Pancreas (tissue), 10 donors: ENCODE data around the gene TTC23. TPM values are rescaled to one million over a fixed set of nuclear protein-coding genes. Genes with fewer than 3 reads are reported as not detected.

Source experiments
- ATAC-seq, 4 donors: fragments of 200-7000 bp; cut with Tn5 transposase; one replicate each; pipeline versions ENCODE4 v1.8.0 to v1.9.1; 2020; ENCODE audit warnings: mild to moderate bottlenecking in 4 of 4, moderate library complexity in 4 of 4
- DNase-seq, 6 donors: peaks; one replicate each; pipeline ENCODE4 v3.0.0-alpha.2; 2020
- FAIRE-seq: peaks from 2 replicates; lab custom pipeline; 2012; peaks lifted over from hg19 to GRCh38; lab: Jason Lieb, UNC
- H3K27ac ChIP-seq, 4 donors: fragments of 200-600 bp; sonication (generic); 1 replicate in 3 of 4; 2 replicates in 1 of 4; pipeline versions ENCODE4 v1.5.0 to v1.8.0; 2020
- H3K27me3 ChIP-seq, 4 donors: fragments of 200-600 bp; one replicate each; pipeline ENCODE4 v1.8.0; 2021
- H3K36me3 ChIP-seq, 3 donors: fragments of 200-600 bp; sonication (generic) in 1 of 3; one replicate each; pipeline versions ENCODE4 v1.5.0 to v1.8.0; 2020 to 2021
- H3K4me1 ChIP-seq, 3 donors: fragments of 200-600 bp; one replicate each; pipeline ENCODE4 v1.8.0; 2021
- H3K4me3 ChIP-seq, 4 donors: fragments of 200-600 bp; sonication (generic) in 2 of 4; one replicate each; pipeline versions ENCODE4 v1.5.0 to v1.8.0; 2020 to 2021
- H3K9me3 ChIP-seq, 4 donors: fragments of 200-600 bp; one replicate each; pipeline ENCODE4 v1.8.0; 2021
- WGBS, 2 donors: extraction: QIAGEN DNeasy Blood & Tissue Kit; methylation state at CpG; one replicate each; pipeline ENCODE4 v1.1.7; 2013; 5-methylcytosine and 5-hydroxymethylcytosine counted together
- intact Hi-C, 3 donors: fragments of 100-400 bp; cut with DNase I; formaldehyde crosslinking; loops; one replicate each; pipeline versions ENCODE4 v1.11.1 to v1.14.2; 2022
- polyA plus RNA-seq, 2 donors: library from polyadenylated mRNA; stranded (reverse); fragments of 200-250 nt; gene quantifications; one replicate each; pipeline ENCODE4 v1.2.3, GENCODE V29; 2013
- total RNA-seq, 6 donors: library from RNA; stranded (reverse); fragmentation: NEBNext Ultra II Directional in 4 of 6; extraction: Animal tissue kit (Norgen Biotek cat#: 25700) in 4 of 6; gene quantifications; one replicate each; pipeline versions ENCODE4 v1.2.1 to v1.2.4, GENCODE V29; 2021 to 2023
- TF ChIP-seq, protein P1 (sequence below), 4 donors: fragments of 200-600 bp; sonication (generic) in 3 of 4; IDR thresholded peaks; one replicate each; pipeline versions ENCODE4 v1.5.0 to v1.8.0; 2021; ENCODE audit warnings: antibody characterized with exemption in 4 of 4
- donor health status: healthy with polysubstance abuse.
- donor health status: DM: no; HTN: no; CAD: no; lungs with moderate emphysema.
- donor health status: DM: no; HTN: no; CAD: no.
- donor health status: control.
- donor health status: control.
- donor health status: Bipolar disorder and iron deficiency.
- donor health status: DM: yes; HTN: yes; CAD: no.
- donor health status: DM: no; HTN: no; CAD: no.
- donor health status: DM: no; HTN: no; CAD: no.
- donor health status: DM: yes; HTN: yes; CAD: no.

The TTC23 gene
- 10 to 100 TPM in 1 of 6 donors, 1 to 10 TPM in 5; 6.6 to 13.5 (median 8.2) TPM for total RNA-seq
- polyA plus RNA-seq: 1 to 10 TPM; 5.5 to 7.4 TPM

GRCh38 chr15:99249270-99249841 lies at the start of gene TTC23:
TSS of gene TTC23 (minus strand) at chr15:99249581. CDS start at chr15:99228712, 20,869 bp downstream.
- whole genome bisulfite sequencing, 2 donors: 1% methylated on average over 14 of the region's 14 CpGs
- peak; percentile 97 for FAIRE-seq
- peak in 3 of 6 donors; percentile 31 to 45 (median 44) for DNase-seq
- TF ChIP-seq, protein P1, sequence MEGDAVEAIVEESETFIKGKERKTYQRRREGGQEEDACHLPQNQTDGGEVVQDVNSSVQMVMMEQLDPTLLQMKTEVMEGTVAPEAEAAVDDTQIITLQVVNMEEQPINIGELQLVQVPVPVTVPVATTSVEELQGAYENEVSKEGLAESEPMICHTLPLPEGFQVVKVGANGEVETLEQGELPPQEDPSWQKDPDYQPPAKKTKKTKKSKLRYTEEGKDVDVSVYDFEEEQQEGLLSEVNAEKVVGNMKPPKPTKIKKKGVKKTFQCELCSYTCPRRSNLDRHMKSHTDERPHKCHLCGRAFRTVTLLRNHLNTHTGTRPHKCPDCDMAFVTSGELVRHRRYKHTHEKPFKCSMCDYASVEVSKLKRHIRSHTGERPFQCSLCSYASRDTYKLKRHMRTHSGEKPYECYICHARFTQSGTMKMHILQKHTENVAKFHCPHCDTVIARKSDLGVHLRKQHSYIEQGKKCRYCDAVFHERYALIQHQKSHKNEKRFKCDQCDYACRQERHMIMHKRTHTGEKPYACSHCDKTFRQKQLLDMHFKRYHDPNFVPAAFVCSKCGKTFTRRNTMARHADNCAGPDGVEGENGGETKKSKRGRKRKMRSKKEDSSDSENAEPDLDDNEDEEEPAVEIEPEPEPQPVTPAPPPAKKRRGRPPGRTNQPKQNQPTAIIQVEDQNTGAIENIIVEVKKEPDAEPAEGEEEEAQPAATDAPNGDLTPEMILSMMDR (IDR thresholded peaks at IDR 0.05): no peak
- Histone ChIP-seq H3K27ac (peak within 1 kb of the TSS; percentile 58 to 94 (median 82)), H3K9me3 (no peaks in the 10 kb centered on the region), H3K27me3 (no peaks in the 10 kb centered on the region), H3K36me3 (no peaks in the 10 kb centered on the region), H3K4me3 (peak within 1 kb of the TSS; percentile 37 to 86 (median 60)), H3K4me1 (peaks cover 6 to 36% (median 7%) of the 10 kb centered on the region in 3 donors)
- ATAC-seq: peak; percentile 33 to 61 (median 58)
- intact Hi-C loops: no loop called here

DNA sequence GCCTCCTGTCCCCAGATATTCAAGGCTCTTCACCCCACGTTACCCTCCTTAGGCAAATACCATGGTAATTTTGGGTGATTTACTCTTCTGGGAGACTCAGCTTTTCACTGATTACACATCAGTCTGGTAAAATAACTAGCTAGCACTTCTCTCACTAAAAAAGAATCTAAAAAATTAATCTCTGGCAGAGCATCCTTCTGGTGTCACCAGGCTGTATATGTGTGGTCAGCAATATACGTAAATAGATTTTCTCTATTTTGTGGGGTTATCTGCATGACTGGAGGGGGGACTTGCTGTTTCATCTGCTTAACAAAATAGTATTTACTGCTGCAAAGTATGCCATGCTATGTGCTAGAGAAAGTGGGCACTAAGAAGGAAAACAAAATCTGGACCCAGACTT lies 47.0 kb upstream of the TTC23 start:
- no peak for FAIRE-seq
- Histone ChIP-seq H3K4me1 (no peaks in the 10 kb centered on the region), H3K4me3 (no peak overlapping the region), H3K9me3 (no peaks in the 10 kb centered on the region), H3K27ac (no peak overlapping the region), H3K27me3 (no peaks in the 10 kb centered on the region), H3K36me3 (no peaks in the 10 kb centered on the region)
- 94 to 96% methylated on average over 2 of the region's 2 CpGs for WGBS, 2 donors
- no peak for ATAC-seq
- intact Hi-C loops: loop anchor here in 1 of 3 donors (10.0 kb wide), 1 partner anchor 408 kb away; no protein-coding TSS in a partner anchor
- DNase-seq: no peak
- TF ChIP-seq, protein P1 (IDR thresholded peaks at IDR 0.05): no peak

DNA sequence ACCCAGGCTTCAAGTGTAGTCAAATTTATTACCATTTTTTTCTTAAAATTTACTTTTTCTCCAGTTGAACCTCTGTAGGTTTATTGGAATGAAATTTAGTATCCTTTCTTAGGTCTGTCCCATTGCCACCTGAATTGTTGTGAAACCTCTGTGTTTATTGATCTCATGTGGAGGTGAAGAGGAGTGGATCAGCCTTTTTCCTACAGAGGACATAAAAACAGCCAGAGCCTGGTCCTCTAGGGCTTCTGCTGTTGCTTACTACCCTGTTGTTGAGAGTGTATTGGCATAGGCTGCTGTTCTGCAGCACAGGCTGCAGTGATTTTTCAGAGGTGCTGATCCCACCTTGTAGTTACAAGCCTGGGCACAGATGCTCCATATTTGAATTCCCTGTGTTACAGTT lies 46.5 kb upstream of the TTC23 start:
- DNase-seq: no peak
- Histone ChIP-seq H3K36me3 (no peaks in the 10 kb centered on the region), H3K27me3 (no peaks in the 10 kb centered on the region), H3K27ac (no peak overlapping the region), H3K4me3 (no peak overlapping the region), H3K9me3 (no peaks in the 10 kb centered on the region), H3K4me1 (no peaks in the 10 kb centered on the region)
- FAIRE-seq: no peak
- no peak for ATAC-seq
- intact Hi-C loops: loop anchor here in 1 of 3 donors (10.0 kb wide), 1 partner anchor 409 kb away; no protein-coding TSS in a partner anchor
- TF ChIP-seq, protein P1 (IDR thresholded peaks at IDR 0.05): no peak

- no peak overlapping the region for H3K4me3 ChIP-seq
- ATAC-seq (no peak), DNase-seq (no peak), FAIRE-seq (no peak)
- H3K9me3 ChIP-seq: no peaks in the 10 kb centered on the region
- intact Hi-C loops: loop anchor here in 1 of 3 donors (10.0 kb wide), 1 partner anchor 413 kb away; no protein-coding TSS in a partner anchor
- no peaks in the 10 kb centered on the region for H3K36me3 ChIP-seq
- no peaks in the 10 kb centered on the region for H3K4me1 ChIP-seq
- H3K27ac ChIP-seq: no peak overlapping the region
- H3K27me3 ChIP-seq: no peaks in the 10 kb centered on the region
- TF ChIP-seq, protein P1 (IDR thresholded peaks at IDR 0.05): no peak
These were observed 42.3 kb upstream of the TTC23 start for GRCh38 chr15:99291643-99292042.

DNA sequence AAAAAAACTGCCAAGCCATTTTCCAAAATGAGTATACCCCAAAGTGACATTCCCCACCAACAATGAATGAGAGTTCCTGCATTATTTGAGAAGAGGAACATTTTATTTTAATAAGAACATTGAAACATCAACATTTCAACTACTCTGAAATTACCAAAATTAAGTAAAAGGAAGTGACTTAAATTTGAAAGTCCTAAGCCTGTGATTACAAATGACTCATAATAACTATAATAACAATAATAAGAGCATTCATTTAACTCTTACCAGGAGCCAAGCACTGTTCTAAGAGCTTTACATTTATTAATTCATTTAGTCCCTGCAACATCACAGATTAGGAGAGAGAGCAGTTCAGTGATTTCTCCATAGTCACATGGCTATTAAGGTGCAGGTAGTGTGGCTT lies 34.3 kb upstream of the TTC23 start:
- FAIRE-seq (no peak), ATAC-seq (no peak), DNase-seq (no peak)
- Histone ChIP-seq H3K27ac (no peak overlapping the region), H3K9me3 (no peaks in the 10 kb centered on the region), H3K4me3 (no peak overlapping the region), H3K27me3 (no peaks in the 10 kb centered on the region), H3K36me3 (no peaks in the 10 kb centered on the region), H3K4me1 (no peaks in the 10 kb centered on the region)
- TF ChIP-seq, protein P1 (IDR thresholded peaks at IDR 0.05): no peak
- intact Hi-C loops: loop anchor here in 1 of 3 donors (10.0 kb wide), 1 partner anchor 421 kb away; no protein-coding TSS in a partner anchor
